SK-N-SH treated with all-trans-retinoic acid at 6 μM for 48 hours (cell line): ENCODE measurements around the gene B9D1.

Experiments
- ATAC-seq: fragments of 200-7000 bp; cut with Tn5 transposase; 3 replicates; pipeline ENCODE4 v1.9.1; 2020; ENCODE audit warnings: mild to moderate bottlenecking, moderate library complexity
- ARNTL ChIP-seq: fragments of 450-650 bp; formaldehyde crosslinking; IDR thresholded peaks from 2 replicates; pipeline ENCODE4 v1.5.0; 2020; ENCODE audit warnings: low read depth, mild to moderate bottlenecking, moderate library complexity, borderline replicate concordance
- BACH2 ChIP-seq: fragments of 250-450 bp; sonication (Bioruptor Pico); IDR thresholded peaks from 2 replicates; pipeline ENCODE4 v1.9.0; 2021; ENCODE audit warnings: mild to moderate bottlenecking, borderline replicate concordance
- CREB5 ChIP-seq: fragments of 250-450 bp; sonication (Bioruptor Pico); IDR thresholded peaks from 2 replicates; pipeline ENCODE4 v1.5.1; 2020; ENCODE audit warnings: low read depth, mild to moderate bottlenecking, moderate library complexity
- CSDC2 ChIP-seq: fragments of 250-450 bp; sonication (Bioruptor Pico); IDR thresholded peaks from 2 replicates; pipeline ENCODE4 v1.5.0; 2020; ENCODE audit warnings: mild to moderate bottlenecking, moderate library complexity
- CSRNP3 ChIP-seq: fragments of 250-450 bp; sonication (Bioruptor Pico); IDR thresholded peaks from 2 replicates; pipeline ENCODE4 v1.5.1; 2021; ENCODE audit warnings: mild to moderate bottlenecking, moderate library complexity
- ESRRG ChIP-seq: fragments of 250-450 bp; sonication (Bioruptor Pico); IDR thresholded peaks from 2 replicates; pipeline ENCODE4 v1.6.1; 2021; ENCODE audit warnings: mild to moderate bottlenecking
- GLIS3 ChIP-seq: fragments of 250-450 bp; sonication (Bioruptor Pico); IDR thresholded peaks from 2 replicates; pipeline ENCODE4 v1.5.0; 2020; ENCODE audit warnings: mild to moderate bottlenecking, moderate library complexity
- ISL1 ChIP-seq: fragments of 250-450 bp; sonication (Bioruptor Pico); IDR thresholded peaks from 2 replicates; pipeline ENCODE4 v2.1.2; 2022; ENCODE audit warnings: mild to moderate bottlenecking, moderate library complexity
- OSR1 ChIP-seq: fragments of 250-450 bp; sonication (Bioruptor Pico); IDR thresholded peaks from 2 replicates; pipeline ENCODE4 v1.8.0; 2022; ENCODE audit warnings: moderate library complexity, mild to moderate bottlenecking, inconsistent platforms
- PATZ1 ChIP-seq: fragments of 250-450 bp; sonication (Bioruptor Pico); IDR thresholded peaks from 2 replicates; pipeline ENCODE4 v1.8.0; 2020; ENCODE audit warnings: mild to moderate bottlenecking, moderate library complexity, borderline replicate concordance
- POU6F1 ChIP-seq: fragments of 250-450 bp; sonication (Bioruptor Pico); IDR thresholded peaks from 2 replicates; pipeline ENCODE4 v1.8.0; 2021; ENCODE audit warnings: low read depth, mild to moderate bottlenecking, moderate library complexity, borderline replicate concordance
- PPARA ChIP-seq: fragments of 250-450 bp; sonication (Bioruptor Pico); IDR thresholded peaks from 2 replicates; pipeline ENCODE4 v1.5.0; 2020; ENCODE audit warnings: mild to moderate bottlenecking, borderline replicate concordance
- RARB ChIP-seq: fragments of 250-450 bp; sonication (Bioruptor Pico); IDR thresholded peaks from 2 replicates; pipeline ENCODE4 v1.8.0; 2021; ENCODE audit warnings: mild to moderate bottlenecking, moderate library complexity
- SNAI2 ChIP-seq: fragments of 250-450 bp; sonication (Bioruptor Pico); IDR thresholded peaks from 2 replicates; pipeline ENCODE4 v1.5.0; 2020; ENCODE audit warnings: mild to moderate bottlenecking, moderate library complexity
- TCF4 ChIP-seq: fragments of 250-450 bp; sonication (Bioruptor Pico); IDR thresholded peaks from 2 replicates; pipeline ENCODE4 v1.8.0; 2021; ENCODE audit warnings: mild to moderate bottlenecking, moderate library complexity, borderline replicate concordance
- TOX ChIP-seq: fragments of 250-450 bp; sonication (Bioruptor Pico); IDR thresholded peaks from 2 replicates; pipeline ENCODE4 v1.8.0; 2021; ENCODE audit warnings: mild to moderate bottlenecking, moderate library complexity, borderline replicate concordance
- TSHZ2 ChIP-seq: fragments of 250-450 bp; sonication (Bioruptor Pico); IDR thresholded peaks from 2 replicates; pipeline ENCODE4 v1.5.0; 2020; ENCODE audit warnings: mild to moderate bottlenecking, moderate library complexity
- ZC3H10 ChIP-seq: fragments of 250-450 bp; sonication (Bioruptor Pico); IDR thresholded peaks from 2 replicates; pipeline ENCODE4 v1.5.1; 2021; ENCODE audit warnings: mild to moderate bottlenecking, moderate library complexity
- ZFP3 ChIP-seq: fragments of 250-450 bp; sonication (Bioruptor Pico); IDR thresholded peaks from 2 replicates; pipeline ENCODE4 v1.5.0; 2020; ENCODE audit warnings: mild to moderate bottlenecking, moderate library complexity
- ZNF565 ChIP-seq: fragments of 450-650 bp; formaldehyde crosslinking; conservative IDR thresholded peaks from 2 replicates; pipeline ENCODE4 v1.5.0; 2020; ENCODE audit warnings: low read depth, mild to moderate bottlenecking, moderate library complexity
- ZNF70 ChIP-seq: fragments of 450-650 bp; formaldehyde crosslinking; IDR thresholded peaks from 2 replicates; pipeline ENCODE4 v1.5.0; 2020; ENCODE audit warnings: mild to moderate bottlenecking, moderate library complexity
- ZNF8 ChIP-seq: fragments of 450-650 bp; formaldehyde crosslinking; IDR thresholded peaks from 2 replicates; pipeline ENCODE4 v1.5.0; 2020; ENCODE audit warnings: mild to moderate bottlenecking, moderate library complexity

The B9D1 gene

GRCh38 chr17:19305761-19306159 is 56.8 kb downstream of the B9D1 start:
- no peak for ATAC-seq
- TF ChIP-seq ZNF70 (CRISPR knock-in tag) (no peak), PPARA (CRISPR knock-in tag) (no peak), GLIS3 (CRISPR knock-in tag) (no peak), TSHZ2 (CRISPR knock-in tag) (no peak), RARB (no peak), CSDC2 (CRISPR knock-in tag) (no peak), PATZ1 (CRISPR knock-in tag) (no peak), OSR1 (no peak), ESRRG (CRISPR knock-in tag) (no peak), SNAI2 (CRISPR knock-in tag) (no peak), ISL1 (CRISPR knock-in tag) (no peak), BACH2 (no peak), TOX (CRISPR knock-in tag) (no peak), ZNF8 (CRISPR knock-in tag) (no peak)

GRCh38 chr17:19305256-19305655 is 57.3 kb downstream of the B9D1 start:
- ATAC-seq, result no peak
- TF ChIP-seq RARB, result no peak
- no peak for TF ChIP-seq ZNF70 (CRISPR knock-in tag)
- TF ChIP-seq SNAI2 (CRISPR knock-in tag), result no peak
- no peak for TF ChIP-seq ISL1 (CRISPR knock-in tag)
- no peak for TF ChIP-seq POU6F1 (CRISPR knock-in tag)
- TF ChIP-seq ZC3H10, result no peak
- TF ChIP-seq CSDC2 (CRISPR knock-in tag), result no peak
- TF ChIP-seq BACH2, result no peak
- no peak for TF ChIP-seq TOX (CRISPR knock-in tag)
- TF ChIP-seq TCF4 (CRISPR knock-in tag), result no peak
- TF ChIP-seq ZFP3 (CRISPR knock-in tag), result no peak
- TF ChIP-seq ZNF565, result no peak
- TF ChIP-seq CREB5 (CRISPR knock-in tag), result no peak
- no peak for TF ChIP-seq OSR1

GRCh38 chr17:19304751-19305150 is 57.8 kb downstream of the B9D1 start:
- ATAC-seq, result no peak
- TF ChIP-seq ISL1 (CRISPR knock-in tag) (no peak), CSDC2 (CRISPR knock-in tag) (no peak), TCF4 (CRISPR knock-in tag) (no peak), ZNF565 (no peak), ESRRG (CRISPR knock-in tag) (no peak), ZNF8 (CRISPR knock-in tag) (no peak)

GRCh38 chr17:19304209-19304608 is 58.3 kb downstream of the B9D1 start:
- peak; percentile 39; the same call in 2 of the 3 replicates for ATAC-seq
- TF ChIP-seq TOX (CRISPR knock-in tag) (no peak), ISL1 (CRISPR knock-in tag) (no peak), CSRNP3 (CRISPR knock-in tag) (no peak), SNAI2 (CRISPR knock-in tag) (no peak), ARNTL (CRISPR knock-in tag) (no peak), GLIS3 (CRISPR knock-in tag) (no peak), TCF4 (CRISPR knock-in tag) (no peak)
